Stimulated activated CD8-positive, alpha-beta memory T cell treated with anti-CD3 and anti-CD28 coated beads, Interleukin-12 subunit alpha, Interleukin-12 subunit beta, amount 100 ng/mL, for 1 hour (primary cell): ENCODE results near the gene GNA12.
A peak's percentile ranks its signal among the peaks of the same experiment; 100 is the strongest.
"Not testable (repeated sequence)": the region's sequence is repeated elsewhere in the genome, so short reads cannot be mapped to it uniquely, and the experiment has no call there.

Source experiments
- DNase-seq: peaks from one replicate; pipeline ENCODE4 v3.0.0-alpha.2; 2020; ENCODE audit warnings: low read depth

Gene GNA12

GRCh38 chr7:2864204-2864985, 20.3 kb upstream of the GNA12 start:
- no peak for DNase-seq

- DNase-seq, result peak; percentile 60
Measured at GRCh38 chr7:2863461-2864066, 19.5 kb upstream of the GNA12 start.

GRCh38 chr7:2862831-2863361, 18.8 kb upstream of the GNA12 start:
- DNase-seq, result no peak

- DNase-seq, result no peak
Measured at GRCh38 chr7:2861509-2861908, 17.4 kb upstream of the GNA12 start.

- DNase-seq, result no peak
Measured at GRCh38 chr7:2860627-2861133, 16.6 kb upstream of the GNA12 start.

GRCh38 chr7:2859952-2860351, 15.8 kb upstream of the GNA12 start:
- no peak for DNase-seq

- DNase-seq, result no peak
Measured at GRCh38 chr7:2858621-2859020, 14.5 kb upstream of the GNA12 start.

- DNase-seq, result no peak
Measured at GRCh38 chr7:2856388-2857169, 12.5 kb upstream of the GNA12 start.

- DNase-seq, result no peak
Measured at GRCh38 chr7:2855386-2855785, 11.3 kb upstream of the GNA12 start.

- not testable (repeated sequence) for DNase-seq
Measured at GRCh38 chr7:2853552-2853951, 9.4 kb upstream of the GNA12 start.

GRCh38 chr7:2853147-2853546, 9.0 kb upstream of the GNA12 start:
- DNase-seq, result no peak

GRCh38 chr7:2851497-2851896, 7.4 kb upstream of the GNA12 start:
- no peak for DNase-seq

- DNase-seq, result no peak
Measured at GRCh38 chr7:2849941-2850766, 6.0 kb upstream of the GNA12 start.

GRCh38 chr7:2845034-2845592, 1.0 kb upstream of the GNA12 start:
- DNase-seq, result no peak

- no peak for DNase-seq
Measured at GRCh38 chr7:2843711-2844152, 376 bp downstream of the GNA12 start.

GRCh38 chr7:2843191-2843685, 870 bp downstream of the GNA12 start:
- no peak for DNase-seq

GRCh38 chr7:2841907-2842306, 2.2 kb downstream of the GNA12 start:
- DNase-seq, result no peak

- DNase-seq, result no peak
Measured at GRCh38 chr7:2840458-2840857, 3.6 kb downstream of the GNA12 start.

GRCh38 chr7:2838873-2839578, 5.1 kb downstream of the GNA12 start:
- DNase-seq, result no peak

GRCh38 chr7:2838451-2838850, 5.7 kb downstream of the GNA12 start:
- DNase-seq, result no peak
